ENCODE measurements around the gene CUZD1. TPM values are rescaled to one million over a fixed set of nuclear protein-coding genes. Genes with fewer than 3 reads are reported as not detected.

CUZD1 gene
- total RNA-seq, 1 donor from 2014 or later = 0.23 TPM

GRCh38 chr10:122855745-122856144 lies 10.1 kb upstream of the CUZD1 start:
- no peak for TF ChIP-seq EZH2 (IDR thresholded peaks at IDR 0.05; ENCODE audit: insufficient read depth, low read length)
- TF ChIP-seq CTCF (IDR thresholded peaks at IDR 0.05; ENCODE audit: insufficient read depth, low read depth, low read length) = no peak
- no peak overlapping the region for H3K4me3 Mint-ChIP-seq (ENCODE audit: unreplicated experiment)
- peaks cover 3% of the 10 kb centered on the region for H3K36me3 Mint-ChIP-seq (ENCODE audit: low read depth, unreplicated experiment)
- peaks cover 26% of the 10 kb centered on the region for H3K4me1 Mint-ChIP-seq (ENCODE audit: low read depth, unreplicated experiment)
- no peak for DNase-seq (ENCODE audit: low read depth)
- Histone ChIP-seq H3K27ac (ENCODE audit: low read depth, low read length) (no peak overlapping the region), H3K36me3 (ENCODE audit: insufficient read depth, low read length) (no peaks in the 10 kb centered on the region), H3K79me2 (ENCODE audit: insufficient read depth, low read length) (peaks cover 39% of the 10 kb centered on the region), H3K4me2 (ENCODE audit: low read length) (no peak overlapping the region), H3K4me1 (ENCODE audit: insufficient read depth, low read length) (peaks cover 62% of the 10 kb centered on the region), H3K9me3 (ENCODE audit: insufficient read depth, low read depth, low read length) (no peaks in the 10 kb centered on the region), H4K20me1 (ENCODE audit: insufficient read depth, low read length) (no peaks in the 10 kb centered on the region), H2AFZ (ENCODE audit: low read depth, low read length) (no peak overlapping the region), H3K27me3 (ENCODE audit: insufficient read depth, low read length) (no peaks in the 10 kb centered on the region), H3K9ac (ENCODE audit: low read length) (no peak overlapping the region), H3K4me3 (ENCODE audit: insufficient read depth, low read depth, low read length) (no peak overlapping the region)
- FAIRE-seq = no peak
- H3K27ac Mint-ChIP-seq (ENCODE audit: unreplicated experiment) = no peak overlapping the region
- no peaks in the 10 kb centered on the region for H3K27me3 Mint-ChIP-seq (ENCODE audit: low read depth, unreplicated experiment)
- H3K9me3 Mint-ChIP-seq (ENCODE audit: unreplicated experiment) = no peaks in the 10 kb centered on the region

- H3K4me1 Mint-ChIP-seq (ENCODE audit: low read depth, unreplicated experiment) = peaks cover 26% of the 10 kb centered on the region
- no peak for TF ChIP-seq EZH2 (IDR thresholded peaks at IDR 0.05; ENCODE audit: insufficient read depth, low read length)
- no peak for TF ChIP-seq CTCF (IDR thresholded peaks at IDR 0.05; ENCODE audit: insufficient read depth, low read depth, low read length)
- no peaks in the 10 kb centered on the region for H3K27me3 ChIP-seq (ENCODE audit: insufficient read depth, low read length)
- H4K20me1 ChIP-seq (ENCODE audit: insufficient read depth, low read length) = peaks cover 5% of the 10 kb centered on the region
- peak; percentile 93 for FAIRE-seq
- H3K9ac ChIP-seq (ENCODE audit: low read length) = peak overlapping the region; percentile 60
- peak; percentile 84 for DNase-seq (ENCODE audit: low read depth)
- peaks cover 3% of the 10 kb centered on the region for H3K36me3 Mint-ChIP-seq (ENCODE audit: low read depth, unreplicated experiment)
- H3K4me2 ChIP-seq (ENCODE audit: low read length) = peak overlapping the region; percentile 77
- H3K27me3 Mint-ChIP-seq (ENCODE audit: low read depth, unreplicated experiment) = no peaks in the 10 kb centered on the region
- peaks cover 28% of the 10 kb centered on the region for H3K79me2 ChIP-seq (ENCODE audit: insufficient read depth, low read length)
- H3K4me3 Mint-ChIP-seq (ENCODE audit: unreplicated experiment) = no peak overlapping the region
- no peak overlapping the region for H2AFZ ChIP-seq (ENCODE audit: low read depth, low read length)
- peak overlapping the region; percentile 83 for H3K27ac ChIP-seq (ENCODE audit: low read depth, low read length)
- no peaks in the 10 kb centered on the region for H3K9me3 Mint-ChIP-seq (ENCODE audit: unreplicated experiment)
- no peaks in the 10 kb centered on the region for H3K36me3 ChIP-seq (ENCODE audit: insufficient read depth, low read length)
- H3K27ac Mint-ChIP-seq (ENCODE audit: unreplicated experiment) = peak overlapping the region; percentile 80
- H3K4me1 ChIP-seq (ENCODE audit: insufficient read depth, low read length) = peaks cover 73% of the 10 kb centered on the region
- peak overlapping the region; percentile 19 for H3K4me3 ChIP-seq (ENCODE audit: insufficient read depth, low read depth, low read length)
- H3K9me3 ChIP-seq (ENCODE audit: insufficient read depth, low read depth, low read length) = no peaks in the 10 kb centered on the region
Measured at GRCh38 chr10:122854648-122855047, 9.0 kb upstream of the CUZD1 start.

- H3K9ac ChIP-seq (ENCODE audit: low read length) = peak overlapping the region; percentile 60
- no peaks in the 10 kb centered on the region for H3K9me3 ChIP-seq (ENCODE audit: insufficient read depth, low read depth, low read length)
- peaks cover 20% of the 10 kb centered on the region for H3K79me2 ChIP-seq (ENCODE audit: insufficient read depth, low read length)
- no peaks in the 10 kb centered on the region for H3K27me3 ChIP-seq (ENCODE audit: insufficient read depth, low read length)
- Mint-ChIP-seq H3K27ac (ENCODE audit: unreplicated experiment) (peak overlapping the region; percentile 80), H3K4me3 (ENCODE audit: unreplicated experiment) (no peak overlapping the region), H3K27me3 (ENCODE audit: low read depth, unreplicated experiment) (no peaks in the 10 kb centered on the region), H3K9me3 (ENCODE audit: unreplicated experiment) (no peaks in the 10 kb centered on the region), H3K4me1 (ENCODE audit: low read depth, unreplicated experiment) (peaks cover 26% of the 10 kb centered on the region), H3K36me3 (ENCODE audit: low read depth, unreplicated experiment) (peaks cover under 1% of the 10 kb centered on the region)
- no peaks in the 10 kb centered on the region for H3K36me3 ChIP-seq (ENCODE audit: insufficient read depth, low read length)
- FAIRE-seq (peak; percentile 67), DNase-seq (ENCODE audit: low read depth) (peak; percentile 33)
- H3K27ac ChIP-seq (ENCODE audit: low read depth, low read length) = peak overlapping the region; percentile 83
- H3K4me1 ChIP-seq (ENCODE audit: insufficient read depth, low read length) = peaks cover 74% of the 10 kb centered on the region
- no peak overlapping the region for H2AFZ ChIP-seq (ENCODE audit: low read depth, low read length)
- H4K20me1 ChIP-seq (ENCODE audit: insufficient read depth, low read length) = peaks cover 6% of the 10 kb centered on the region
- peak overlapping the region; percentile 77 for H3K4me2 ChIP-seq (ENCODE audit: low read length)
- no peak for TF ChIP-seq CTCF (IDR thresholded peaks at IDR 0.05; ENCODE audit: insufficient read depth, low read depth, low read length)
- TF ChIP-seq EZH2 (IDR thresholded peaks at IDR 0.05; ENCODE audit: insufficient read depth, low read length) = no peak
- peak overlapping the region; percentile 19 for H3K4me3 ChIP-seq (ENCODE audit: insufficient read depth, low read depth, low read length)
Measured at GRCh38 chr10:122853665-122854313, 8.1 kb upstream of the CUZD1 start.
